Occipital lobe (tissue), 2 donors: ENCODE results near the gene OSBPL5. TPM values are rescaled to one million over a fixed set of nuclear protein-coding genes. Genes with fewer than 3 reads are reported as not detected.
"Not testable (repeated sequence)": the region's sequence is repeated elsewhere in the genome, so short reads cannot be mapped to it uniquely, and the experiment has no call there.

Experiments used
- DNase-seq: peaks from one replicate; lab custom pipeline; 2025; lab: John Stamatoyannopoulos, UW
- total RNA-seq: library from RNA; depleted of rRNA; stranded (reverse); fragments of >200 nt; gene quantifications from one replicate; pipeline ENCODE4 v1.2.3, GENCODE V29; 2014

Gene OSBPL5
- total RNA-seq, 1 donor from 2014 or later, result 31.2 TPM

DNA sequence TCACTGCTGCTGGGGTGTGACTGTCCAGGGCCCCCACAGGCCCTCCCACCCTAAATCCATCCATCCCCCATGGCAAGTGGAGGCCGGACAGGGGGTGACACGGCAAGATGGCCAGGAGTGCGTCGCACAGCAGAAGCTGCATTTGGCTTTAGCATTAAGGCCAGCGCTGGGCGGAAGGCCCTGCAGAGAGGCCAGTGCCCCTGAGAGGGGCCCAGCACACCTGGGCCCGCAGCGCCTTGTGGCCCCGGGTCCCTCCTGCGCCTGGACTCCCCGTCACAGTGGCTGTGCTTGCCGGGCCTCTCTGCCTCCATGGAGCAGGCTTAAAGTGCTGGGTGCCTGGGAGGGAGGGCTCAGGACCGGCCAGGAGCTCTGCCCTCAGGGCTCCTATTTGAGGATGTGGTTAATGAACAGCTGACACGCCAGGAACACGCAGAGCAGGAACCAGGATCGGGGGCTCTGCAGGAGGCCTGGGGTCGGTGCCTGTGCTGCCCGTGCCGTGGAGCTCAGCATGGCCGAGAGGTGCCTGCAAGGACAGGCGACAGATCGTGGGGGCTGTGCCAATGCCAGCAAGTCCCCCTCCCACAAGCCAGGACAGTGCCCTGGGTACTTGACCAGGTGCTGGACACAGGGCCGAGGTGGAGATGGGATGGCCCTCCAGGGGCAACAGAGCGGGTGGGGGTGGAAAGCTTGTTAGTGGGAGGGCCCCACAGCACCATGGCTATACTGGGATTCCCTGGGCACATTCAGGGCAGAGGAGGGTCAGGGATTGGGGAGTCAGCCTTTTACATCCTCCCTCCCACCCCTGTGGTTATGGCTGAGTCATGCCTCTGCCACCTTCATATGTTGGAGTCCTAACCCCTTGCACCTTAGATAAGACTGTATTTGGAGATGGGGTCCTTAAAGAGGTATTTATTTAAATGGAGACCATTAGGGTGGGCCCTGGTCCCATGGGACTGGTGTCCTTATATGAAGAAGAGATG lies 77.0 kb downstream of the OSBPL5 start:
- no peak for DNase-seq

DNA sequence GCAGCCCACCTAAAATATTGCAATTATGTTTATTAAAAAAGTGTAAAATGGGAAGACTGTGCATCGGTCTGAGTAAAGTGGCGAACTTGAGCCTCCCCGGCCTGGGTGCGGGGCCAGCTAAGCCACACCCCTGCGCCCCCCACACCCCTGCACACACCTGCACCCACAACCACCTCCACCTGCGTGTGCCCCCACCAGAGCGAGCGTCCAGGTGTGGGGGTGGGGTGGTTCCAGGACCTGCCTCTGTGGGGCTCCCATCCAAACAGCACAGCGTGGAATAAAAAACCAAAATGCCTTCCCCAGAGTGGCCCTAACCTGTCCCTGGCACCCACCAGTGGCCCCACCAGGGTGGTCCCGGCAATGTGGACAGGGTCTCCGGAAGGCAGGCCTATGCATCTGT lies 77.7 kb downstream of the OSBPL5 start:
- DNase-seq, result no peak

DNA sequence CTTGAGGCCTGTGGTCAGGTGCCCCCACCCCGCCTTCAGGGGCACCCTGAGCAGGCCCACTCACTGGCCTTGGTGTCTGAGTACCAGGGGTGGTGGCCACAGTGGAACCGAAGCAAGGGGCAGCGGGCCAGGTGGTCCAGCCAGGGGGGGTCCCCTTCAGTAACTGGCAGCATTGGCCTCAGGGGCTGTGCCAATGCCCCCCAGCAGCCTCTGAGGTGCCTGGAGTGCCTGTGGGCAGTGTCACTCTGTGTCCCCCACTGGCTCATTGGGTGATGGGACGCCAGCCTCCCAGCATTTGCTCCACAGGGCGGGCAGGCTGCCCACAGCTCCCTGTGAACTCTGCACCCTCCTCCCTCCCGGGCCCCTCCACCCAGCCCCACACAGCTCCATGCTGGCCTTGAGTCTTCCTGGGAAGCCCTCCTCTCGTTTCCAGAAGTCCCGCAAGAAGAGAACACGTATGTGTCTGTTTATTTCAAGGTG lies 78.4 kb downstream of the OSBPL5 start:
- no peak for DNase-seq

DNA sequence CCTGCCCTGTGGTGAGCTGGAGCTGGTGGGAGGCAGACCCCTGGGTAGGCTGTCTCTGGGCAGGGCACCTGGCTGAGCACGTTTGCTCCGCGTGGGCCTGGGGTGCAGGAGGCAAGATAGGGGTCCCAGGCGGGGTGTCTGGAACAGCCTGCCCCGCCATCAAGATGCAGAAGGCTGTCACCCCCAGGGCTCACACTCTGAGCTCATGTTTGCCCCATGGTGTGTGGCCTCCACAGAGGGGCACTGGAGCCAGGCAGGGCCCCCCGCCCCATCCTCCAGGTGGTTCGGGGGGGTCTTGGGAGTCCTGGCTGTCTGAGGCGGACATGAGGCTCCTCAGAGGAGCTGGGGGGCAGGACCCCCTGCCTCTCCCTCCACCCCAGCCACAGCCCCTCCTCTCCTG lies 79.0 kb downstream of the OSBPL5 start:
- DNase-seq, result no peak

DNA sequence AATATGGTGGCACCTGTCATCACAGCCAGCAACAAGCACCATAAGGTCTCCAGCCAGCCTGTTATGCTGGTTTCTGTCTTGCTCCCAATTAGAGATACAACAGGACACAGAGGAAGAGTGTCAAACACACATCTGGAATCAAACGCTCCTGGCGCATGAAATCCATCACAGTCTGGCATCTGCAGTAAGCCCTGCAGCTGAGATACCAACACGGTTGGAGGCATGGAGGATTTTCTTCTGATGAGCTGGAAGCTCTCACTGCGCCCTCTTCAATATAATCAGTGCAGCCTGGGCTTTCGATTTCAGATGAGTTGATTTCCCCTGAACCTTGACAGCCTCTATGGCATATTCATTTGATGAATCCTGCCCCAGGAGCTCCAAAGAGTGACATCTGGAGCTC lies 80.1 kb downstream of the OSBPL5 start:
- DNase-seq, result no peak

DNA sequence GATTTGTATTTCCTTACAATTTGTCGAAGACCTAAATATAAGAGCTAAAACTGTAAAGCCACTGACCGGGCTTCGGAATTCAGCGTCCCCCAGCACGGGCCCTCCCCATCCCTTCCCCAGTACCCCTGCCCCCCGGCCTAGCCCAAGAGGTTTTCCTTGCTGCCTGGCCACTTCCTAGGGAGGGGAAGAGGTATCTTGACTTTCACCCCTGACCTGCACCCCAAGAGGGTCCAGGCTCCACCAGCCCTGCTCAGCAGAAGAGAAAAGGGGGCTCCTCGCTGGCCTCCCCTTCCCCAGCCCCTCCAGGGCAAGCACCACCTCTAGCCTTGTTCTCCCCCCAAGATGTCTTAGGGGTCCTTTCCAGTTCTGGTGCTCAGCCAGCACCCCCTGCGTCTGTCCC lies 81.8 kb downstream of the OSBPL5 start:
- DNase-seq, result no peak

DNA sequence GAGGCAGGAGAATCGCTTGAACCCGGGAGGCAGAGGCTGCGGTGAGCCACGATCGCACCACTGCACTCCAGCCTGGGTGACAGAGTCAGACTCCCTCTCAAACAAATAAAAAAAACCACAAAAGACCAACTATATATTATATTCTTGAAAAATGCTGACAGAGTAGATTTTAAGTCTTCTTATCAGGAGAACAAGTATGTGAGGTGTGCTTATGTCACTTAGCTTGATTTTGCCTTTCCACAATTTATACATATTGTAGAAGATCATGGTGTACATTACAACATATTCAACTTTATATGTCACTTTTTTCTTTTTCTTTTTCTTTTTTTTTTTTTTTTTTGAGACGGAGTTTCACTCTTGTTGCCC lies 83.7 kb downstream of the OSBPL5 start:
- no peak for DNase-seq

DNA sequence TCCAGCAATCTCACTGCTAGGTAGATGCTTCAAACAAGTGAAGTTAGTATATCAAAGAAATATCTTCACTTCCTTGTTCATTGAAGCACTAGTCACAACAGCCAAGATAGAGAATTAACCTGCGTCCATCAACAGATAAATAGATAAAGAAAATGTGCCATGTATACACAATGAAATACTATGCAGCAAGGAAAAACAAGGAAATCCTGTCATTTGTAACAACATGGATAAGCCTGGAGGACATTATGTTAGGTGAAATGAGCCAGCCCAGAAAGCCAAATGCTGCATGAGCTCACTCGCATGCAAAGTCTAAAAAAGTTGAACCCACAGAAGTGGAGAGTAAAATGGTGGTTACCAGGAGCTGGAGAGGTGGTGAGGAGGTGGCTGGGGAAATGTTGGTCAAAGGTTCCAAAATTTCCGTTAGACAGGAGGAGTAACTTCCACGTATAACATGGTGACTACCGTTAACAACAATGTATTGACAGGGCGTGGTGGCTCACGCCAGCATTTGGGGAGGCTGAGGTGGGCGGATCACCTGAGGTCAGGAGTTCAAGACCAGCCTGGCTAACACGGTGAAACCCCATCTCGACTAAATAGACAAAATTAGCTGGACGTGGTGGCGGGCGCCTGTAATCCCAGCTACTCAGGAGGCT lies 84.3 kb downstream of the OSBPL5 start:
- DNase-seq, result no peak

DNA sequence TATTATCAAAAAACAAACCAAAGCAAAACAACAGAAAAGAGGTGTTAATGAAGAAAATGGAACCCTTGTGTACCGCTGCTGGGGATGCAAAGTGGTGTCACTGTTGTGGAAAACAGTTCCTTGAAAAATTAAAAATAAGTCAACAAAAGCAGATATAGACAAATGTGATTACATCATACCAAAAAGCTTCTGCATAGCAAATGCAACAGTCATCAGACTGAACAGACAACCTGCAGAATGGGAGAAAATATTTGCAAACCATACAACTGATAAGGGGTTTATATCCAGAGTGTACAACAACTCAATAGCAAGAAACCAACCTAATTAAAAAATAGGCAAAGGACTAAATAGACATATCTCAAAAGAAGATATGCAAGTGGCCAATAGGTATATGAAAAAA lies 85.0 kb downstream of the OSBPL5 start:
- DNase-seq, result no peak

DNA sequence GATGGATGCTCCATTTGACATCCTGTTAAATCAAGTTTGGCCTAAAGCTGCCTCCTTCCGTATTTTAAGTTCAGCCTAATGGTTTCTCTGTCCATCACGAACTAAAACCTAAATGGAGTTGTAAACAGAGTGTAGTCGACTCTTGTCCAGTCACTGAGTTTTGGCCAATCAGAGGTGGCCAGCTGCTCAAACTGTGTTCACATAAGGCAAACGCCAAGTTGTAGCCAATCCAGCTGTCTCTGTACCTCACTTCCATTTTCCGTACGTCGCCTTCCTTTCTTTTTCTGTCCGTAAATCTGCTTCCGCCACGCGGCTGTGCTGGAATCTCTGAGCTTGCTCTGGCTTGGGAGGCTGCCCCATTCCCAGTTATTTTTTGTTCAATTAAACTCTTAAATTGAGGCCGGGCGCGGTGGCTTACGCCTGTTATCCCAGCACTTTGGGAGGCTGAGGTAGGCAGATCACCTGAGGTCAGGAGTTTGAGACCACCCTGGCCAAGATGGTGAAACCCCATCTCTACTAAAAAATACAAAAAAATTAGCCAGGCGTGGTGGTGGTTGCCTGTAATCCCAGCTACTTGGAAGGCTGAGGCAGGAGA lies 87.2 kb downstream of the OSBPL5 start:
- DNase-seq, result no peak

DNA sequence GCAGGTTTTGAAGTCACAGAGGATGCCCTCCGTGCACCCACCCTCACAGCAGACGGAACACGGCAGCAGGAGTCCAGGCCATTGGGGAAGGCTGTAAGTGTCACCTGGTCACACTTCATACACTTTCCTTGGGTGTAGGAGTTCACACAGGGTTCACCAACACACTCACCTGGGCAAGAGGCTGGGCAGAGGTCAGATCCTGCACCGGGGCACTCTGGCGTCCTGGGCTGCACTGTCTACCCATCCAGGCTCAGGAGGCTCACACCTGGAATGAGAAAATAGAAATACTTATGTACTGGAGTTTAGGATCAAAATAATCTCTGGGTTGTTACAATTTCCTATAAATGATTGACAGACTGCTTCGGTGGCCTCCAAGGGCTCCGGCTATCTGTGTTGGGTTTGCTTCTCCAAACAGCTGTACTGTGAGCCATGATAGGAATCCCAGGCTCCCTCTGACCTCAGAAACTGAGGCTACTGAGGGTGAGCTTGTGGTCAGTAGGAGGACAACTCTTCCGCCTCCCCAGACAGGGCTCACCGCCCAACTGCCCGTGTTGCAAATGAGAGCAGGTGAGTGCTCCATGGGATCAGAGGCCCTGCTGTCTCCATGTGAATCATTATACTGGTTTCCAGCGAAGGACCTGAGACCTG lies 87.8 kb downstream of the OSBPL5 start:
- DNase-seq, result no peak

DNA sequence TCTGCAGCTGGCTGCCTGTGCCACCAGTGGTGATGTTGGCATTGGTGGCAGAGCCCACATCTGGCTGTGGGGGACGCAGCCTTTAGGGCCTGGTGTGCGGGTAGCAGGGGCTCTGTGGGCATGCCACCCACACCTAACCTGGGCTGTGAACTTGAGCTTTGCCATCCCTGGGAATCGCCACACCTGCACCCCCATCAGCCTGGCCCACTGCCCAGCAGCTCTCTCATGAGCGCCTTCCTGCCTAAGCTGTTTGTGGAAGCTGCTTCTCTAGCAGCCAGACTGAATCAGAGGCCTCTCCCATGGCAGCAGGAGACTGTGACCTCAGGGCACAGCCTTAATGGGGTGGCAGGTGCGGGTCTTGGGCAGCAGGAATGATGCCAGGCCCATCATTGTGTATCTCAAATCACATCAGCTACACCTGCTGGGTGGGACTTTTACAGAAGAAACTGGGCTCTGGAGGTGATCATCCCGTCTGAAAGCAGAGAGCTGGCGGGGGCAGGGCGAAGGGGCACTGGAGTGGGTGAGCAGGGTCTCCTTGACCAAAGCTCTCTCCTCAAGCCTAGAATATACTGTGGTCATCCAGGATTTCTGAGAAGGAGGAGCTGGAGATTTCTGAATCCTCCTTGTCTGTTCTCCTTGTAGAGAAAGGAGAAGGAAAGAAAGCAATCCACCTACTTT lies 90.1 kb downstream of the OSBPL5 start:
- no peak for DNase-seq

DNA sequence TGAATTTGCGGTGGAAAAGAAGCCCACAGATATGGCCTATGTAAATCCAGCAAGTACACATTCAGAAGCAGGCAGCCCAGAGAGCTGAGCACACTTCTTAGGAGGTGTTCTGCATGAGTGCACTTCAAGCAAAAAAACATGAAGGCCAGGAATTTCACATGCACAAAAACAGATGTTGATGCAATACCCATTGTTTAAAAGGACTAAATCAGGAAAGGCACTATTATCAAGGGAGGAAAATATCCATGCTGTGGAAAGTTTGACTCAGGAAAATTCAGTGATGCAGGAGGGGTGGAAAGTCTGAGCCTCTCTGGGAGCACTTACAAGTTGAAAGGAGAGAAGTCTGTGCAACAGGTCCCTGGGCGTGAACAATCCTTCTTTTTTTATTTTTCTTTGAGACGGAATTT lies 92.1 kb downstream of the OSBPL5 start:
- DNase-seq, result no peak

DNA sequence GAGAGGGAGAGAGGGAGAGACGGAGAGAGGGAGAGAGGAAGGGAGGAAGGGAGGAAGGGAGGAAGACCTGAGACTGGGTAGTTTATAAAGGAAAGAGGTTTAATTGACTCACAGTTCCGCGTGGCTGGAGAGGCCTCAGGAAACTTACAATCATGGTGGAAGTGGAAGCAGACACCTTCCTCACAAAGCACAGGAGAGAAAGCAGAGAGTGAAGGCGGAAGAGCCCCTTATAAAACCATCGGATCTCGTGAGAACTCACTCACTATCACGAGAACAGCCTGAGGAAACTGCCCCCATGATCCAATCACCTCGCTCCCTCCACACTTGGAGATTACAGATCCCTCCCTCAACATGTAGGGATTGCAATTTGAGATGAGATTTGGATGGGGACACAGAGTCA lies 95.7 kb downstream of the OSBPL5 start:
- DNase-seq, result no peak

DNA sequence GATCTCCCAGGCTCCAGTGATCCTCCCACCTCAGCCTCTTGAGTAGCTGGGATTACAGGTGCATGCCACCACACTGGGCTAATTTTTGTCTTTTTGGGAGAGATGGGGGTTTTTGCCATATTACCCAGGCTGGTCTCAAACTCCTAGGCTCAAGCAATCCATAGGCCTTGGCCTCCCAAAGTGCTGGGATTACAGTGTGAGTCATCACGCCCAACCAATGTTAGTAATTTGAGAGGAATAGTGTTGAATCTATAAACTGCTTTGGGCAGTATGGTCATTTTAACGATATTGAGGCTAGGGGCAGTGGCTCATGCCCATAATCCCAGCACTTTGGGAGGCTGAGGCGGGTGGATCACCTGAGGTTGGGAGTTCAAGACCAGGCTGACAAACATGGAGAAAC lies 98.8 kb downstream of the OSBPL5 start:
- DNase-seq, result not testable (repeated sequence)

DNA sequence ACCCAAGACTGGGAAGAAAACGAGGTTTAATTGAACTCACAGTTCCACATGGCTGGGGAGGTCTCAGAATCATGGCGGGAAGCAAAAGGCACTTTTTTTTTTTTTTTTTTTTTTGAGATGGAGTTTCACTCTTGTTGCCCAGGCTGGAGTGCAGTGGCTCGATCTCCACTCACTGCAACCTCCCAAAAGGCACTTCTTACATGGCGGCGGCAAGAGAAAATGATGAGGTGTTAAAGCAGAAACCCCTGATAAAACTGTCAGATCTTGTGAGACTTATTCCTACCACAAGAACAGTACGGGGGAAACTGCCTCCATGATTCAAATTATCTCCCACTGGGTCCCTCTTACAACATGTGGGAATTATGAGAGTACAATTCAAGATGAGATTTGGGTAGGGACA lies 100.4 kb downstream of the OSBPL5 start:
- not testable (repeated sequence) for DNase-seq

DNA sequence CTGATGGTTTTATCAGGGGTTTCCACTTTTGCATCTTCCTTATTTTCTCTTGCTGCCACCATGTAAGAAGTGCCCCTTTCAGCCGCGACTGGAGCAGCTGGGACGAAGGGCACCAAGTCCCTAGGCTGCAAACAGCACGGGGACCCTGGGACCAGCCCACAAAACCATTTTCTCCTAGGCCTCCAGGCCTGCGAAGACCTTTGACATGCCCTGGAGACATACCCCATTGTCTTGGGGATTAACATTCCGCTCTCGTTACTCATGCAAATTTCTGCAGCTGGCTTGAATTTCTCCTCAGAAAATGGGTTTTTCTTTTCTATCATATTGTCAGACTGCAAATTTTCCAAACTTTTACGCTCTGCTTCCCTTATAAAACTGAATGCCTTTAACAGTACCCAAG lies 101.2 kb downstream of the OSBPL5 start:
- DNase-seq, result not testable (repeated sequence)

DNA sequence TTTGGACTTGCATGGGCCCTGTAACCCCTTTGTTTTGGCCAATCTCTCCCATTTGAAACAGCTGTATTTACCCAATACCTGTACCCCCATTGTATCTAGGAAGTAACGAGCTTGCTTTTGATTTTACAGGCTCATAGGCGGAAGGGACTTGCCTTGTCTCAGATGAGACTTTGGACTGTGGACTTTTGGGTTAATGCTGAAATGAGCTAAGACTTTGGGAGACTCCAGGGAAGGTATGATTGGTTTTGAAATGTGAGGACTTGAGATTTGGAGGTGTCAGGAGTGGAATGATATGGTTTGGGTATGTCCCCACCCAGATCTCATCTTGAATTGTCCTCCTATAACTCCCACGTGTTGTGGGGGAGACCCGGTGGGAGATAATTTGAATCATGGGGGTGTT lies 101.7 kb downstream of the OSBPL5 start:
- not testable (repeated sequence) for DNase-seq

DNA sequence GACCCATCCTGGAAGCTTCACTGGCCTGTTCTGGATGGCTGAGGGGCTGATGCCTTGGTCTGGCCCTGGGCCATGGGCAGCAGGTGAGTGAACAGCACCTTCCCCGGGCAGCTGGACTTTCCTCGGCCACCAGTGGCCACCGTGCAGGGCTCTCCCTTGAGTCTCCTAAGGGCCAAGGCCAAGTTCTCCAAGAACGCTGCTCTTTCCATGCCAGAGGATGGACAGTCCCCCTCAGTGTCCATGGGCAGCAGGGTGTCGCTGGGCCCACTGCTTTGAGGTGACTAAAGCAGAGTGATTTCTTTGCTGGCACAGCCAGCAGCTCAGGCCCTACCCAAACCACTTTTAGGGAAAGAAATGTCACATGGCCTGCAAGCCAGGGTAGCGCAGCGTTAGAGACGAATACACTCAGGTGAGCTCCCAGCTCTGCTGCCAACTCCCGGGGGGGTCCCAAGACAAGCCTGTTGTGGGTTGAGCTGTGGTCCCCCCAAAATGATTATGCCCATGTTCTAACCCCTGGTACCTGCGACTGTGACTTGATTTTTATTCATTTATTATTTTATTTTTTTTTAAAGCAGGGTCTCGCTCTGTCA lies 104.6 kb downstream of the OSBPL5 start:
- no peak for DNase-seq

DNA sequence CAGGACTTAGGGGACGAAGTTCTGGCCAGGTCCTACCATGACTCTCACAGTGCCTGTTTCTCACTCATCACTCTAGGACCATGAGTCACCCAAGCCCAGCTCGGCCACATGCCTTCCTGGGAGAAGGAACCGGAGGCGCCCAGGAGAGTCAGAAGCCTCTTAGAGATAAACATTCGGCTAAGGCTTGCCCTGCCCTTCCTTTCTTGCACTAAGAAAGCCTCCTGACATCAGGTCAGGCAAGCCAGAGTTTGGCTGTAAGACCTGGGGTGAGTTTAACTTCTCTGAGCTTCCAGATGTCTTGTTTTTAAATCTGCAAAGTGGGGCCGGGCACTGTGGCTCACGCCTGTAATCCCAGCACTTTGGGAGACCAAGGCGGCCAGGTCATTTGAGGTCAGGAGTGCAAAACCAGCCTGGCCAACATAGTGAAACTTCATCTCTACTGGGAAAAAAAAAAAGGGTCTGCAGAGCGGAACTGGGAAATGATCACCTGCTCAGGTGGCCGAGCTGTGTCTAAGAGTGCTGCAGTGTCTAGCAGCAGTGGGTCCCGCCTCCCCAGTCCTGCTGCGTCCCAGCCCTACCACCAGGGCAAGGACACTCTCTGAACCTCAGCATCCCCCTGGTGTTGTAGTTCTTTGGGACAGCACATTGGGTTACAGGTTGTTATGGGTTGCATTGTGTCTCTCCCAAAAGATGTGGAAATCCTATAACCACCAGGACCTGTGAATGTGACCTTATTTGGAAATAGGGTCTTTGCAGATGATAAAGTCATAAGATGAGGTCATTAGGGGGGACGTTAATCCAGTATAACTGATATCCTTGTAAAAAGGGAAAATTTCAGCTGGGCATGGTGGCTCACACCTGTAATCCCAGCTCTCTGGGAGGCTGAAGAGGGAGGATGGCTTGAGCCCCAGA lies 106.1 kb downstream of the OSBPL5 start:
- DNase-seq, result no peak
